Erythroblast (primary cell): ENCODE measurements around the gene PRAMEF18.
"Not testable (repeated sequence)": the region's sequence is repeated elsewhere in the genome, so short reads cannot be mapped to it uniquely, and the experiment has no call there.

Experiments used
- GATA1 ChIP-seq: IDR thresholded peaks from 2 replicates; pipeline ENCODE4 v1.6.1; 2011; ENCODE audit warnings: low read depth, mild to moderate bottlenecking, control low read depth, low read length, moderate library complexity
- POLR2A ChIP-seq: IDR thresholded peaks from 2 replicates; pipeline ENCODE4 v1.6.1; 2011; ENCODE audit warnings: mild to moderate bottlenecking, low read length

DNA sequence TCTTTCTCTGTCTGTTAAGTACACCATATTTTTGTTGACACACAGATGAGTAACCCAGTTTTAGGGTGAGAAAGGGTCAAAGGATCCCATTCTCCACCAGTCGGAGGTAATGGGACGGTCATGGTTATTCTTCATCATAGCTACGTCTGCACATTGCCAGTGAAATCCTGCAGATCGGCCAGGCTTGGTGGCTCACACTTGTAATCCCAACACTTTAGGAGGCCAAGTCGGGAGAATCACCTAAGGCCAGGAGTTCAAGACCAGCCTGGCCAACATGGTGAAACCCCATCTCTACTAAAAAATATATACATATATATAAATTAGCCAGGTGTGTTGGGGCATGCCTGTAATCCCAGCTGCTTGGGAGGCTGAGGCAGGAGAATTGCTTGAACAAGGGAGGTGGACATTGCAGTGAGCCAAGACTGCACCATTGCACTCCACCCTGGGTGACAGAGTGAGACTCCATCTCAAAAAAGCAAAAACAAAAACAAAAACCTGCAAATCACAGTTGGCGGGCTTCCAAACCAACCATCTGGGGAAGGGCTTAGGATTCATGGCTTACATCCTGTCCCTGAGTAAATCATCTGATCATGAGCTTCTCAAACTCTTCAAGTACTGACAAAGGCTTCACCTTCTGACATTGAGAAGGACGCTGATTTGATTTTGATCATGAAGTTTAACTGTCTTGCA lies 5.3 kb upstream of the PRAMEF18 start:
- TF ChIP-seq POLR2A, GATA1: not testable (repeated sequence)
